Pericardium fibroblast (primary cell): Measurements from ENCODE around the gene SH2B3. TPM values are rescaled to one million over a fixed set of nuclear protein-coding genes. Genes with fewer than 3 reads are reported as not detected.

Source experiments
- total RNA-seq: library from RNA; depleted of rRNA; stranded (reverse); fragments of >200 nt; gene quantifications from 2 replicates; pipeline ENCODE4 v1.2.3, GENCODE V29; 2015

SH2B3 gene
- 22.2 and 23.6 TPM in 2 replicates for total RNA-seq

GRCh38 chr12:111405859-111406473, at the start of gene SH2B3:
Gene SH2B3, plus strand, starts transcription at chr12:111405923. Its CDS starts 12,223 bp downstream, at chr12:111418146.

GRCh38 chr12:111368788-111369495, 36.8 kb upstream of the SH2B3 start, which contains the start of gene PHETA1:
Gene PHETA1, minus strand, starts transcription at chr12:111369095. Its CDS starts 5,668 bp downstream, at chr12:111363427.

Other genes with a start within 250 kb of the SH2B3 start
- gene PHETA1, start 36.8 kb upstream of the SH2B3 start, total RNA-seq = 9.5 and 18.3 TPM in 2 replicates
- gene ATXN2, start 193.4 kb downstream of the SH2B3 start, total RNA-seq = 14.2 and 20.9 TPM in 2 replicates